IMR-90 (cell line): ENCODE data around the gene SCNN1B. TPM values are rescaled to one million over a fixed set of nuclear protein-coding genes. Genes with fewer than 3 reads are reported as not detected.

Experiments
- ATAC-seq: fragments of 200-7000 bp; cut with Tn5 transposase; 2 replicates; pipeline ENCODE4 v1.9.1; 2020; ENCODE audit warnings: low read depth, mild to moderate bottlenecking, moderate library complexity
- BruUV-seq: library from RNA; stranded (reverse); fragments of 400-500 nt; replicated peaks from 2 replicates; lab custom pipeline; 2021; lab: Mats Ljungman, UMichigan
- CTCF ChIA-PET: fragments of 300-600 bp; formaldehyde crosslinking; extraction: SDS; loops from one replicate; lab custom pipeline; 2021; ENCODE audit warnings: antibody characterized with exemption; lab: Yijun Ruan, JAX
- POLR2A ChIA-PET: fragments of 300-600 bp; sonication (Branson Sonifier 250); formaldehyde crosslinking; loops from one replicate; lab custom pipeline; 2022; ENCODE audit warnings: antibody characterized with exemption; ENCODE audit not compliant: unreplicated experiment; lab: Charles Lee
- DNase-seq: peaks from one replicate; pipeline ENCODE4 v3.0.0; 2013
- H2AFZ ChIP-seq: replicated peaks from 2 replicates; pipeline ENCODE3; 2013; ENCODE audit warnings: low read length, mild to moderate bottlenecking; ENCODE audit not compliant: poor library complexity
- H2AK5ac ChIP-seq: 2 replicates; pipeline ENCODE4 v1.6.1; 2013; ENCODE audit warnings: low read depth, low read length, inconsistent platforms
- H2AK9ac ChIP-seq: replicated peaks from 2 replicates; pipeline ENCODE3; 2013; ENCODE audit warnings: mild to moderate bottlenecking, low read depth, low read length, moderate library complexity; ENCODE audit not compliant: poor library complexity
- H2BK120ac ChIP-seq: 2 replicates; pipeline ENCODE4 v1.6.1; 2013; ENCODE audit warnings: low read depth, low read length, inconsistent platforms
- H2BK15ac ChIP-seq: 3 replicates; pipeline ENCODE4 v1.6.1; 2013; ENCODE audit warnings: low read depth, low read length, inconsistent platforms
- H2BK20ac ChIP-seq: 2 replicates; pipeline ENCODE4 v1.6.1; 2013; ENCODE audit warnings: low read depth, mild to moderate bottlenecking, inconsistent platforms, low read length, moderate library complexity
- H2BK5ac ChIP-seq: 2 replicates; pipeline ENCODE4 v1.6.1; 2013; ENCODE audit warnings: mild to moderate bottlenecking, low read depth, low read length, inconsistent platforms; ENCODE audit not compliant: poor library complexity, severe bottlenecking
- H3K14ac ChIP-seq: replicated peaks from 2 replicates; pipeline ENCODE4 v1.6.1; 2013; ENCODE audit warnings: low read depth, low read length, inconsistent platforms
- H3K18ac ChIP-seq: 2 replicates; pipeline ENCODE4 v1.6.1; 2013; ENCODE audit warnings: low read depth, low read length, control low read depth
- H3K23ac ChIP-seq: 2 replicates; pipeline ENCODE4 v1.6.1; 2013; ENCODE audit warnings: low read depth, low read length, inconsistent platforms
- H3K27ac ChIP-seq: 2 replicates; pipeline ENCODE4 v1.5.1; 2013; ENCODE audit warnings: mild to moderate bottlenecking, control low read depth, low read length; ENCODE audit not compliant: insufficient read depth
- H3K27me3 ChIP-seq: 2 replicates; pipeline ENCODE4 v1.6.1; 2013; ENCODE audit warnings: low read length; ENCODE audit not compliant: control insufficient read depth, insufficient read depth
- H3K36me3 ChIP-seq: 2 replicates; pipeline ENCODE4 v1.6.1; 2013; ENCODE audit warnings: low read length, mixed read lengths; ENCODE audit not compliant: control insufficient read depth, insufficient read depth
- H3K4ac ChIP-seq: 2 replicates; pipeline ENCODE4 v1.6.1; 2013; ENCODE audit warnings: low read depth, low read length, inconsistent platforms
- H3K4me1 ChIP-seq: 2 replicates; pipeline ENCODE4 v1.6.1; 2013; ENCODE audit warnings: low read length, mixed read lengths; ENCODE audit not compliant: control insufficient read depth, insufficient read depth
- H3K4me2 ChIP-seq: 2 replicates; pipeline ENCODE4 v1.6.1; 2013; ENCODE audit warnings: low read depth, mild to moderate bottlenecking, control low read depth, low read length, moderate library complexity
- H3K4me3 ChIP-seq: 2 replicates; pipeline ENCODE4 v1.5.1; 2013; ENCODE audit warnings: low read depth, mild to moderate bottlenecking, control low read depth, low read length, moderate library complexity; ENCODE audit not compliant: insufficient read depth
- H3K56ac ChIP-seq: 2 replicates; pipeline ENCODE4 v1.6.1; 2013; ENCODE audit warnings: low read length, inconsistent platforms; ENCODE audit not compliant: insufficient read depth; ENCODE audit errors: extremely low read depth
- H3K79me1 ChIP-seq, 2 experiments: 2 replicates each; pipeline ENCODE4 v1.6.1; 2013; ENCODE audit warnings: low read length in 2 of 2, inconsistent platforms in 1 of 2, low read depth in 1 of 2
- H3K9ac ChIP-seq: 2 replicates; pipeline ENCODE4 v1.6.1; 2013; ENCODE audit warnings: low read depth, low read length, control low read depth
- H3K9me1 ChIP-seq: 2 replicates; pipeline ENCODE4 v1.6.1; 2013; ENCODE audit warnings: low read length, inconsistent platforms; ENCODE audit not compliant: insufficient read depth
- H3K9me3 ChIP-seq: 2 replicates; pipeline ENCODE4 v1.6.1; 2013; ENCODE audit warnings: low read length; ENCODE audit not compliant: control insufficient read depth, insufficient read depth
- H4K20me1 ChIP-seq: 2 replicates; pipeline ENCODE4 v1.6.1; 2013; ENCODE audit warnings: low read length, inconsistent platforms; ENCODE audit not compliant: insufficient read depth
- H4K5ac ChIP-seq: 2 replicates; pipeline ENCODE4 v1.6.1; 2013; ENCODE audit warnings: mild to moderate bottlenecking, low read depth, low read length, control low read depth
- H4K8ac ChIP-seq, 2 experiments: 2 replicates each; pipeline ENCODE4 v1.6.1; 2013; ENCODE audit warnings: low read depth in 2 of 2, low read length in 2 of 2, control low read depth in 1 of 2, inconsistent platforms in 1 of 2
- H4K91ac ChIP-seq: 2 replicates; pipeline ENCODE4 v1.6.1; 2013; ENCODE audit warnings: low read depth, low read length, inconsistent platforms; ENCODE audit not compliant: insufficient read depth
- BHLHE40 ChIP-seq: fragments of 150-350 bp; IDR thresholded peaks from 2 replicates; pipeline ENCODE4 v1.6.1; 2016; ENCODE audit warnings: mild to moderate bottlenecking, low read depth, low read length
- CHD1 ChIP-seq: IDR thresholded peaks from 2 replicates; pipeline ENCODE4 v1.6.1; 2012; ENCODE audit warnings: low read depth, low read length, improper control_type of control experiment
- CTCF ChIP-seq: conservative IDR thresholded peaks from 2 replicates; pipeline ENCODE4 v1.5.1; 2012; ENCODE audit warnings: mild to moderate bottlenecking, low read depth, low read length, improper control_type of control experiment
- ELK1 ChIP-seq: fragments of 150-350 bp; IDR thresholded peaks from 2 replicates; pipeline ENCODE4 v1.6.1; 2016; ENCODE audit warnings: low read depth, mild to moderate bottlenecking, low read length, moderate library complexity, borderline replicate concordance
- FOS ChIP-seq: fragments of 150-350 bp; IDR thresholded peaks from 2 replicates; pipeline ENCODE4 v1.6.1; 2016; ENCODE audit warnings: low read depth, low read length
- MAFK ChIP-seq: IDR thresholded peaks from 2 replicates; pipeline ENCODE4 v1.6.1; 2012; ENCODE audit warnings: low read depth, low read length, improper control_type of control experiment
- MXI1 ChIP-seq: IDR thresholded peaks from 2 replicates; pipeline ENCODE4 v1.6.1; 2012; ENCODE audit warnings: low read depth, mild to moderate bottlenecking, low read length, moderate library complexity, borderline replicate concordance
- NFE2L2 ChIP-seq: fragments of 150-350 bp; IDR thresholded peaks from 2 replicates; pipeline ENCODE4 v1.6.1; 2016; ENCODE audit warnings: low read depth, mild to moderate bottlenecking, low read length
- RAD21 ChIP-seq: IDR thresholded peaks from 2 replicates; pipeline ENCODE4 v1.6.1; 2012; ENCODE audit warnings: low read length, improper control_type of control experiment
- RCOR1 ChIP-seq: IDR thresholded peaks from 2 replicates; pipeline ENCODE4 v1.6.1; 2012; ENCODE audit warnings: mild to moderate bottlenecking, low read length, improper control_type of control experiment; ENCODE audit not compliant: insufficient replicate concordance
- WGBS, 2 experiments: methylation state at CpG; one replicate each; pipeline versions ENCODE4 v1.1.5 to v1.1.7; 2013; ENCODE audit warnings: missing lambda C conversion rate in 2 of 2; ENCODE audit not compliant: insufficient read length in 1 of 2; ENCODE audit errors: extremely low coverage in 2 of 2; 5-methylcytosine and 5-hydroxymethylcytosine counted together
- dilution Hi-C: fragments of 300-500 bp; cut with HindIII; formaldehyde crosslinking; loops from one replicate; pipeline ENCODE4 v1.14.3; 2018; ENCODE audit warnings: low sequenced_read_pairs; ENCODE audit not compliant: unreplicated experiment
- in situ Hi-C: fragments of 300-500 bp; cut with MboI; formaldehyde crosslinking; loops from 3 replicates; pipeline ENCODE4 v1.14.3; 2019; ENCODE audit warnings: low sequenced_read_pairs, inconsistent platforms, mixed read lengths
- intact Hi-C: fragments of 100-400 bp; cut with micrococcal nuclease; formaldehyde crosslinking; loops from 2 replicates; pipeline ENCODE4 v1.10.0; 2022
- polyA plus RNA-seq, 3 experiments: library from polyadenylated mRNA; depleted of rRNA; stranded (reverse); fragments of >200 nt; gene quantifications; 2 replicates each; pipeline ENCODE4 v1.2.3, GENCODE V29; 2012; ENCODE audit warnings: low replicate concordance in 1 of 3
- total RNA-seq: library from RNA; depleted of rRNA; stranded (reverse); fragments of >200 nt; gene quantifications from 2 replicates; pipeline ENCODE4 v1.2.3, GENCODE V29; 2012

The SCNN1B gene
- total and polyA plus RNA-seq, 2 of the 4 experiments (the other 2 are of a cell fraction) = not detected

- CTCF ChIA-PET = no interaction called here
- H3K4me2 ChIP-seq = no peak overlapping the region
- no peak overlapping the region for H3K4me3 ChIP-seq
- in situ Hi-C loops = no loop called here
- no peak for TF ChIP-seq RCOR1
- TF ChIP-seq FOS = no peak
- TF ChIP-seq MXI1 = no peak
- TF ChIP-seq MAFK = no peak
- no peak for TF ChIP-seq RAD21
- no peak for TF ChIP-seq CTCF
- TF ChIP-seq ELK1 = no peak
- TF ChIP-seq BHLHE40 = no peak
- no peak for TF ChIP-seq NFE2L2
- TF ChIP-seq CHD1 = no peak
- no peak overlapping the region for H2AK5ac ChIP-seq
- H3K27me3 ChIP-seq = no peaks in the 10 kb centered on the region
- no peak overlapping the region for H3K14ac ChIP-seq
- H3K4me1 ChIP-seq = peaks cover 1% of the 10 kb centered on the region; the same call in 1 of the 2 replicates
- no peak overlapping the region for H3K27ac ChIP-seq
- no peaks in the 10 kb centered on the region for H3K79me1 ChIP-seq
- no peak overlapping the region for H2AK9ac ChIP-seq
- no peak overlapping the region for H2BK15ac ChIP-seq
- intact Hi-C loops = no loop called here
- no peaks in the 10 kb centered on the region; the same call in 1 of the 2 replicates for H3K9me1 ChIP-seq
- no peak overlapping the region for H4K91ac ChIP-seq
- H3K56ac ChIP-seq = no peak overlapping the region
- H3K23ac ChIP-seq = no peak overlapping the region
- DNase-seq (no peak), ATAC-seq (no peak)
- no peak overlapping the region for H2BK120ac ChIP-seq
- H4K8ac ChIP-seq = no peak overlapping the region
- H3K18ac ChIP-seq = no peak overlapping the region
- H3K9me3 ChIP-seq = no peaks in the 10 kb centered on the region
- no peak overlapping the region for H3K9ac ChIP-seq
- H4K5ac ChIP-seq = no peak overlapping the region
- H2BK5ac ChIP-seq = no peak overlapping the region
- H3K36me3 ChIP-seq = peaks cover 50% of the 10 kb centered on the region
- dilution Hi-C loops = no loop called here
- H4K20me1 ChIP-seq = no peaks in the 10 kb centered on the region
- 100% methylated on average over 6 of the region's 17 CpGs; no CpG with 5 or more reads in 1 of the 2 experiments for WGBS, 2 experiments
- POLR2A ChIA-PET = no interaction called here
- BruUV-seq = no TSS peak
- H3K4ac ChIP-seq = no peak overlapping the region
- no peak overlapping the region for H2AFZ ChIP-seq
- no peak overlapping the region for H2BK20ac ChIP-seq
These were observed 89.5 kb downstream of the SCNN1B start for GRCh38 chr16:23391381-23392222.
